CD14-positive monocyte (primary cell): Measurements from ENCODE around the gene PYHIN1. TPM values are rescaled to one million over a fixed set of nuclear protein-coding genes. Genes with fewer than 3 reads are reported as not detected.

Source experiments
- DNase-seq, 3 donors: peaks; one replicate each; pipeline ENCODE4 v3.0.0-alpha.2; 2011 to 2022
- H2AFZ ChIP-seq: 2 replicates; pipeline ENCODE4 v1.6.0; 2012; ENCODE audit warnings: mild to moderate bottlenecking, low read depth, low read length, inconsistent platforms; ENCODE audit not compliant: insufficient read depth, poor library complexity, severe bottlenecking
- H3K27ac ChIP-seq, 2 donors: 1 replicate in 1 of 2; 2 replicates in 1 of 2; pipeline ENCODE4 v1.5.1; 2012 to 2013; ENCODE audit warnings: low read length in 2 of 2, control low read depth in 1 of 2, inconsistent platforms in 1 of 2, low read depth in 1 of 2, mild to moderate bottlenecking in 1 of 2
- H3K27me3 ChIP-seq, 2 donors: one replicate each; pipeline versions ENCODE4 v1.6.0 to v1.6.1; 2011 to 2013; ENCODE audit warnings: low read length in 2 of 2; ENCODE audit not compliant: control insufficient read depth in 2 of 2, insufficient read depth in 2 of 2
- H3K36me3 ChIP-seq, 2 donors: replicated peaks in 1 of 2; 1 replicate in 1 of 2; 2 replicates in 1 of 2; pipeline versions ENCODE4 v1.5.1 to v1.6.1; 2012 to 2013; ENCODE audit warnings: low read length in 2 of 2, control low read depth in 1 of 2, inconsistent platforms in 1 of 2, mild to moderate bottlenecking in 1 of 2; ENCODE audit not compliant: insufficient read depth in 2 of 2, control insufficient read depth in 1 of 2
- H3K4me1 ChIP-seq, 2 donors: 1 replicate in 1 of 2; 2 replicates in 1 of 2; pipeline versions ENCODE4 v1.5.1 to v1.6.1; 2012 to 2013; ENCODE audit warnings: low read length in 2 of 2, control low read depth in 1 of 2, inconsistent platforms in 1 of 2, mild to moderate bottlenecking in 1 of 2, moderate library complexity in 1 of 2; ENCODE audit not compliant: insufficient read depth in 2 of 2, control insufficient read depth in 1 of 2
- H3K4me2 ChIP-seq: replicated peaks from 2 replicates; pipeline ENCODE3; 2012; ENCODE audit warnings: low read length, moderate library complexity, mild to moderate bottlenecking; ENCODE audit not compliant: poor library complexity, severe bottlenecking; ENCODE audit errors: extremely low read depth
- H3K4me3 ChIP-seq, 3 experiments: fragments of 200-600 bp in 1 of 3; sonication (generic) in 1 of 3; replicated peaks in 1 of 3; 1 replicate in 2 of 3; 2 replicates in 1 of 3; pipeline ENCODE4 v1.5.1; 2011 to 2013; ENCODE audit warnings: low read length in 3 of 3, mild to moderate bottlenecking in 3 of 3, control low read depth in 2 of 3, low read depth in 2 of 3, inconsistent platforms in 1 of 3, moderate library complexity in 1 of 3
- H3K79me2 ChIP-seq: 2 replicates; pipeline ENCODE4 v1.6.0; 2012; ENCODE audit warnings: mild to moderate bottlenecking, control low read depth, inconsistent platforms, low read length, moderate library complexity; ENCODE audit not compliant: insufficient read depth
- H3K9ac ChIP-seq: 2 replicates; pipeline ENCODE4 v1.6.0; 2017; ENCODE audit warnings: low read length, mild to moderate bottlenecking; ENCODE audit not compliant: insufficient read depth, poor library complexity, severe bottlenecking
- H3K9me3 ChIP-seq, 2 donors: replicated peaks in 1 of 2; 1 replicate in 1 of 2; 2 replicates in 1 of 2; pipeline versions ENCODE4 v1.5.1 to v1.6.1; 2012 to 2013; ENCODE audit warnings: low read length in 2 of 2, control low read depth in 1 of 2; ENCODE audit not compliant: control insufficient read depth in 1 of 2, insufficient read depth in 1 of 2
- H4K20me1 ChIP-seq: 2 replicates; pipeline ENCODE4 v1.6.0; 2012; ENCODE audit warnings: mild to moderate bottlenecking, low read length, control low read depth, moderate library complexity; ENCODE audit not compliant: insufficient read depth
- H3K27ac Mint-ChIP-seq, 7 donors: one replicate each; pipeline ENCODE4 v1.8.0; 2020; ENCODE audit warnings: mild to moderate bottlenecking in 7 of 7, mixed read lengths in 7 of 7, moderate library complexity in 6 of 7, inconsistent platforms in 2 of 7
- H3K27me3 Mint-ChIP-seq, 3 donors: one replicate each; pipeline ENCODE4 v1.8.0; 2021 to 2022; ENCODE audit warnings: low read depth in 3 of 3, mild to moderate bottlenecking in 3 of 3, mixed read lengths in 3 of 3, moderate library complexity in 3 of 3, inconsistent platforms in 1 of 3
- H3K36me3 Mint-ChIP-seq, 2 donors: one replicate each; pipeline ENCODE4 v1.8.0; 2020; ENCODE audit warnings: mixed read lengths in 2 of 2, inconsistent platforms in 1 of 2, mild to moderate bottlenecking in 1 of 2
- H3K4me1 Mint-ChIP-seq: one replicate; pipeline ENCODE4 v1.8.0; 2020; ENCODE audit warnings: mild to moderate bottlenecking, mixed read lengths
- H3K4me3 Mint-ChIP-seq, 2 donors: one replicate each; pipeline ENCODE4 v1.8.0; 2020; ENCODE audit warnings: mild to moderate bottlenecking in 2 of 2, mixed read lengths in 2 of 2, moderate library complexity in 1 of 2
- H3K9me3 Mint-ChIP-seq, 7 donors: one replicate each; pipeline ENCODE4 v1.8.0; 2020 to 2022; ENCODE audit warnings: mixed read lengths in 7 of 7, mild to moderate bottlenecking in 6 of 7, moderate library complexity in 6 of 7, inconsistent platforms in 2 of 7
- WGBS: methylation state at CpG from one replicate; pipeline ENCODE4 v1.1.5; 2013; ENCODE audit warnings: missing lambda C conversion rate; ENCODE audit not compliant: insufficient coverage; 5-methylcytosine and 5-hydroxymethylcytosine counted together
- intact Hi-C, 2 donors: fragments of 100-400 bp; cut with micrococcal nuclease; formaldehyde crosslinking; loops; one replicate each; pipeline versions ENCODE4 v1.15.0 to v1.15.1; 2023
- polyA plus RNA-seq, 3 donors: library from polyadenylated mRNA; depleted of rRNA in 1 of 3; unstranded in 2 of 3; stranded (reverse) in 1 of 3; fragments of 300-500 nt in 2 of 3; fragments of >200 nt in 1 of 3; fragmentation: Illumina TruSeq in 2 of 3; gene quantifications; 1 replicate in 2 of 3; 2 replicates in 1 of 3; pipeline ENCODE4 v1.2.3, GENCODE V29; 2012 to 2021
- TF ChIP-seq, protein P1 (sequence below): fragments of 200-600 bp; IDR thresholded peaks from one replicate; pipeline ENCODE4 v1.8.0; 2022; ENCODE audit warnings: antibody characterized with exemption, mild to moderate bottlenecking

Gene PYHIN1
- polyA plus RNA-seq, 3 donors = 0.15 to 0.44 TPM; not detected in 1

DNA sequence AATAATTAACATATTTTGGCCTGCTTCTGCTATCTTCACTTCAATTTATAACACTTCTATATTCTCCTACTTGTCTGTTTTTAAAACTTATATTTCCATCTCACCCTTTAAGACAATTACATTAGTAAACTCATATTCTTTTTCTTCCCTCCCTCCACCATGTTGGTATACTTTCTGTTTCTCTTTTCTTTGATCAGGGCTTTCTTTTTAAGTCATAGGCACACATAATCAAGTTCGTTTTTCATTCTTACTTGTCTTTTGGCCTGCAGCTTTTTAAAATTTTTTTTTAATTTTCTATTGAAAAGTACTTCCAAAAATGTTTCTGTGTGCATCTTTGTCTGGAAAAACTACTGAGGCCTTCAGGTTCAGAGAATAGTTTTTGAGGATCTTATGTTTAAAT is 2.3 kb downstream of the PYHIN1 start:
- H3K27me3 ChIP-seq = no peaks in the 10 kb centered on the region
- no peak overlapping the region for H3K27ac ChIP-seq
- H4K20me1 ChIP-seq = no peaks in the 10 kb centered on the region
- no peak overlapping the region for H3K4me3 Mint-ChIP-seq
- no peaks in the 10 kb centered on the region for H3K27me3 Mint-ChIP-seq
- H3K4me1 ChIP-seq = no peaks in the 10 kb centered on the region
- H3K9ac ChIP-seq = no peak overlapping the region
- H3K36me3 Mint-ChIP-seq = no peaks in the 10 kb centered on the region
- peaks cover 0 to 13% (median 5%) of the 10 kb centered on the region in 7 donors for H3K9me3 Mint-ChIP-seq
- TF ChIP-seq, protein P1, sequence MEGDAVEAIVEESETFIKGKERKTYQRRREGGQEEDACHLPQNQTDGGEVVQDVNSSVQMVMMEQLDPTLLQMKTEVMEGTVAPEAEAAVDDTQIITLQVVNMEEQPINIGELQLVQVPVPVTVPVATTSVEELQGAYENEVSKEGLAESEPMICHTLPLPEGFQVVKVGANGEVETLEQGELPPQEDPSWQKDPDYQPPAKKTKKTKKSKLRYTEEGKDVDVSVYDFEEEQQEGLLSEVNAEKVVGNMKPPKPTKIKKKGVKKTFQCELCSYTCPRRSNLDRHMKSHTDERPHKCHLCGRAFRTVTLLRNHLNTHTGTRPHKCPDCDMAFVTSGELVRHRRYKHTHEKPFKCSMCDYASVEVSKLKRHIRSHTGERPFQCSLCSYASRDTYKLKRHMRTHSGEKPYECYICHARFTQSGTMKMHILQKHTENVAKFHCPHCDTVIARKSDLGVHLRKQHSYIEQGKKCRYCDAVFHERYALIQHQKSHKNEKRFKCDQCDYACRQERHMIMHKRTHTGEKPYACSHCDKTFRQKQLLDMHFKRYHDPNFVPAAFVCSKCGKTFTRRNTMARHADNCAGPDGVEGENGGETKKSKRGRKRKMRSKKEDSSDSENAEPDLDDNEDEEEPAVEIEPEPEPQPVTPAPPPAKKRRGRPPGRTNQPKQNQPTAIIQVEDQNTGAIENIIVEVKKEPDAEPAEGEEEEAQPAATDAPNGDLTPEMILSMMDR = no peak
- peaks cover 0 to 7% of the 10 kb centered on the region in 2 donors for H3K9me3 ChIP-seq
- DNase-seq = no peak
- WGBS = no CpG with 5 or more reads among the region's 1 CpG
- no peaks in the 10 kb centered on the region for H3K79me2 ChIP-seq
- H3K4me1 Mint-ChIP-seq = peaks cover 3% of the 10 kb centered on the region
- intact Hi-C loops = no loop called here
- no peak overlapping the region for H3K4me3 ChIP-seq
- no peaks in the 10 kb centered on the region for H3K36me3 ChIP-seq
- H3K27ac Mint-ChIP-seq = no peak overlapping the region
- no peak overlapping the region for H3K4me2 ChIP-seq
- H2AFZ ChIP-seq = no peak overlapping the region

DNA sequence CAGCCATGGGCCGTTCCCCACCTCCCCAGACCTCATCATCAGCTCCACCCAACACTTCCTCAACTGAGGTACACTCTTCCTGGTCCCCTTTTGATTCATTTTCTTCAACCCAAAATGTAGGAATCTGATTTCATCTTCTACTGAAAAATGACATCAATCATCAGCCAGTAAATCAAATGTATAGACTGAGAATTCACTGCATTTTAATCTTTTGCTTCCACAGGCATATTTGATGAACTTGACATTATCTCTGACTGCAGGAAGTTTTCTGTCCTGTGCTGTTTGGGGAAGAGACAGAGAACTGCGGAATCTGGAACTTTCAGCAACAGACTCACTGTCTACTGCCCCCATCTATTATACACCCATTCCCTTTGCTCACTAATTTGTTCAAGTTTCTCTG is 7.8 kb downstream of the PYHIN1 start:
- Histone ChIP-seq H3K4me1 (no peaks in the 10 kb centered on the region), H2AFZ (peak overlapping the region; percentile 12), H3K79me2 (no peaks in the 10 kb centered on the region), H3K4me2 (no peak overlapping the region), H3K9me3 (no peaks in the 10 kb centered on the region), H3K27ac (no peak overlapping the region), H3K27me3 (no peaks in the 10 kb centered on the region), H4K20me1 (no peaks in the 10 kb centered on the region), H3K9ac (no peak overlapping the region), H3K36me3 (no peaks in the 10 kb centered on the region), H3K4me3 (no peak overlapping the region)
- TF ChIP-seq, protein P1 = no peak
- intact Hi-C loops = no loop called here
- Mint-ChIP-seq H3K9me3 (peaks cover 0 to 4% (median 0%) of the 10 kb centered on the region in 7 donors), H3K4me1 (no peaks in the 10 kb centered on the region), H3K4me3 (no peak overlapping the region), H3K27me3 (peaks cover 0 to 2% (median 0%) of the 10 kb centered on the region in 3 donors), H3K27ac (peak overlapping the region in 1 of 7 donors; percentile 66), H3K36me3 (no peaks in the 10 kb centered on the region)
- DNase-seq = no peak
- WGBS = 94% methylated on average over 2 of the region's 2 CpGs
